ENCODE measurements around the gene FST.

DNA sequence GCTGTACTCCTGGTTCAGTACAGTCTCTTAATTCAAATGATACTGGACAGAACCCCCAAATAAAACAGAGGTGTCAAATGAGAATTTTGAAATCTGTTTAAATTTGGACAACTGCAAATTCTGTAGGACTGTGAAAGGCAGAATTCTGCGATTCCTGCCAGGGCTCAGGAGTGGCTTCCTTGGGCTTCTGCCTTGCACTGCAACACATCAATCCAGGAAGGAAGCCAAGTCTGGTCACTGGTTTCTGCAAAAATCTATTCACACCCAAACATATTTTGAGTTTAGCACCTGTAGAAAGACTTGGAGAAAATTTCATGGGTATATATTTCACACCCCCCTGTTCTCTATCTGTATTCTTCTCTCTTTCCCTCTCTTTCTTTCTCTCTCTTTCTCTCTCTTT lies 37.5 kb upstream of the FST start:
- TF ChIP-seq EZH2 (optimal IDR thresholded peaks at IDR 0.05; ENCODE audit: low read depth, low read length) = no peak
- TF ChIP-seq, protein P1, sequence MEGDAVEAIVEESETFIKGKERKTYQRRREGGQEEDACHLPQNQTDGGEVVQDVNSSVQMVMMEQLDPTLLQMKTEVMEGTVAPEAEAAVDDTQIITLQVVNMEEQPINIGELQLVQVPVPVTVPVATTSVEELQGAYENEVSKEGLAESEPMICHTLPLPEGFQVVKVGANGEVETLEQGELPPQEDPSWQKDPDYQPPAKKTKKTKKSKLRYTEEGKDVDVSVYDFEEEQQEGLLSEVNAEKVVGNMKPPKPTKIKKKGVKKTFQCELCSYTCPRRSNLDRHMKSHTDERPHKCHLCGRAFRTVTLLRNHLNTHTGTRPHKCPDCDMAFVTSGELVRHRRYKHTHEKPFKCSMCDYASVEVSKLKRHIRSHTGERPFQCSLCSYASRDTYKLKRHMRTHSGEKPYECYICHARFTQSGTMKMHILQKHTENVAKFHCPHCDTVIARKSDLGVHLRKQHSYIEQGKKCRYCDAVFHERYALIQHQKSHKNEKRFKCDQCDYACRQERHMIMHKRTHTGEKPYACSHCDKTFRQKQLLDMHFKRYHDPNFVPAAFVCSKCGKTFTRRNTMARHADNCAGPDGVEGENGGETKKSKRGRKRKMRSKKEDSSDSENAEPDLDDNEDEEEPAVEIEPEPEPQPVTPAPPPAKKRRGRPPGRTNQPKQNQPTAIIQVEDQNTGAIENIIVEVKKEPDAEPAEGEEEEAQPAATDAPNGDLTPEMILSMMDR (IDR thresholded peaks at IDR 0.05; ENCODE audit: low read length) = no peak
